Naive thymus-derived CD8-positive, alpha-beta T cell (primary cell): ENCODE results near the gene TPM1. TPM values are rescaled to one million over a fixed set of nuclear protein-coding genes. Genes with fewer than 3 reads are reported as not detected.

Source experiments
- ATAC-seq, 2 donors: fragments of 150-1000 bp; cut with Tn5 transposase in 1 of 2; sonication (Bioruptor Pico), chemical (Tn5 transposase) in 1 of 2; 1 replicate in 1 of 2; 2 replicates in 1 of 2; pipeline ENCODE4 v1.10.0; 2021; ENCODE audit warnings: mild to moderate bottlenecking in 2 of 2, moderate library complexity in 2 of 2
- POLR2A ChIA-PET: fragments of 350-600 bp; sonication (Branson Sonifier 250); formaldehyde crosslinking; loops from one replicate; lab custom pipeline; 2021; ENCODE audit warnings: antibody characterized with exemption; lab: Charles Lee
- DNase-seq, 10 donors: peaks; one replicate each; pipeline versions ENCODE4 v3.0.0 to v3.0.0-alpha.2; 2020 to 2022
- H3K27ac Mint-ChIP-seq, 10 donors: one replicate each; pipeline ENCODE4 v1.8.0; 2020 to 2022; ENCODE audit warnings: mild to moderate bottlenecking in 10 of 10, mixed read lengths in 10 of 10, moderate library complexity in 4 of 10, inconsistent platforms in 1 of 10
- H3K27me3 Mint-ChIP-seq, 5 donors: one replicate each; pipeline ENCODE4 v1.8.0; 2021 to 2022; ENCODE audit warnings: mixed read lengths in 5 of 5
- H3K36me3 Mint-ChIP-seq, 3 donors: one replicate each; pipeline ENCODE4 v1.8.0; 2020 to 2022; ENCODE audit warnings: mixed read lengths in 3 of 3, mild to moderate bottlenecking in 2 of 3, inconsistent platforms in 1 of 3
- H3K4me1 Mint-ChIP-seq, 4 donors: one replicate each; pipeline ENCODE4 v1.8.0; 2021 to 2022; ENCODE audit warnings: mixed read lengths in 4 of 4
- H3K4me3 Mint-ChIP-seq, 10 donors: one replicate each; pipeline ENCODE4 v1.8.0; 2020 to 2022; ENCODE audit warnings: mild to moderate bottlenecking in 10 of 10, mixed read lengths in 10 of 10, moderate library complexity in 6 of 10, inconsistent platforms in 1 of 10
- H3K9me3 Mint-ChIP-seq, 9 donors: one replicate each; pipeline ENCODE4 v1.8.0; 2020 to 2022; ENCODE audit warnings: mixed read lengths in 9 of 9, mild to moderate bottlenecking in 3 of 9, inconsistent platforms in 1 of 9, moderate library complexity in 1 of 9
- polyA plus RNA-seq, 3 donors: library from polyadenylated mRNA; unstranded; fragments of 300-500 nt; fragmentation: Illumina TruSeq; gene quantifications; one replicate each; pipeline ENCODE4 v1.2.3, GENCODE V29; 2021
- total RNA-seq, 8 experiments: library from RNA in 2 of 8; stranded (reverse) in 2 of 8; gene quantifications; one replicate each; pipeline ENCODE4 v1.2.3 and lab custom pipeline; 2021 to 2026

TPM1 gene
- total and polyA plus RNA-seq, 5 experiments from 2014 or later: 5.1 to 21.2 (median 6.0) TPM

- H3K27me3 Mint-ChIP-seq: peaks cover 0 to 4% (median 2%) of the 10 kb centered on the region in 5 donors
- peaks cover 0 to 3% (median 0%) of the 10 kb centered on the region in 3 donors for H3K36me3 Mint-ChIP-seq
- POLR2A ChIA-PET: no interaction called here
- H3K27ac Mint-ChIP-seq: no peak overlapping the region
- H3K4me3 Mint-ChIP-seq: no peak overlapping the region
- H3K9me3 Mint-ChIP-seq: no peaks in the 10 kb centered on the region
- no peaks in the 10 kb centered on the region for H3K4me1 Mint-ChIP-seq
- DNase-seq (no peak), ATAC-seq (no peak)
Observed at GRCh38 chr15:63020759-63021430, 21.7 kb upstream of the TPM1 start.

- no peaks in the 10 kb centered on the region for H3K9me3 Mint-ChIP-seq
- POLR2A ChIA-PET: no interaction called here
- H3K27ac Mint-ChIP-seq: no peak overlapping the region
- H3K36me3 Mint-ChIP-seq: peaks cover 0 to 3% (median 0%) of the 10 kb centered on the region in 3 donors
- no peaks in the 10 kb centered on the region for H3K4me1 Mint-ChIP-seq
- H3K27me3 Mint-ChIP-seq: peaks cover 0 to 11% (median 7%) of the 10 kb centered on the region in 5 donors
- no peak for DNase-seq
- no peak for ATAC-seq
- no peak overlapping the region for H3K4me3 Mint-ChIP-seq
Observed at GRCh38 chr15:63022181-63022580, 20.4 kb upstream of the TPM1 start.

GRCh38 chr15:63022663-63023062 lies 19.9 kb upstream of the TPM1 start:
- no peak for ATAC-seq
- Mint-ChIP-seq H3K27ac (no peak overlapping the region), H3K4me3 (no peak overlapping the region), H3K9me3 (no peaks in the 10 kb centered on the region), H3K36me3 (peaks cover 0 to 3% (median 0%) of the 10 kb centered on the region in 3 donors), H3K4me1 (no peaks in the 10 kb centered on the region), H3K27me3 (peaks cover 0 to 11% (median 7%) of the 10 kb centered on the region in 5 donors)
- POLR2A ChIA-PET: no interaction called here
- DNase-seq: no peak

- POLR2A ChIA-PET: no interaction called here
- Mint-ChIP-seq H3K4me3 (no peak overlapping the region), H3K4me1 (no peaks in the 10 kb centered on the region), H3K9me3 (no peaks in the 10 kb centered on the region), H3K27me3 (peaks cover 1 to 14% (median 9%) of the 10 kb centered on the region in 5 donors), H3K36me3 (peaks cover 0 to 1% (median 0%) of the 10 kb centered on the region in 3 donors), H3K27ac (no peak overlapping the region)
- ATAC-seq: no peak
- no peak for DNase-seq
Observed at GRCh38 chr15:63023351-63023945, 19.1 kb upstream of the TPM1 start.

DNA sequence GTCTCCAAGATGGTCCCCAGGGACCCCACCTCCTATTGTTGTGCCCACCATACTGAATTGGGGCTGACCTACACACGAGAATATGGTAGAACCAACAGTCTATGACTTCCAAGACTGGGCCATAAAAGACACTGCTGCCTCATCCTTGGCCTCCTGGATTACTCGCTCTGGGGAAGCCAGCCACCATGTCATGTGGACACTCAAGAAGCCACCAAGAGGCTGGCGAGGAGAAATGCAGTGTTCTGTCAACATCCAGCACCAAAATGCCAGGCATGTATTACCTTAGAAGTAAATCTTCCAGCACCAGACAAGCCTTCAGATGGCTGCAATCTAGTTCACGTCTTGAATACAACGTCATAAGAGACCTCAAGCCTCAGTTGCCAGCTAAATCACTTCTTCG lies 17.1 kb upstream of the TPM1 start:
- H3K27me3 Mint-ChIP-seq: peaks cover 7 to 30% (median 25%) of the 10 kb centered on the region in 5 donors
- ATAC-seq: no peak
- no peak overlapping the region for H3K27ac Mint-ChIP-seq
- no peaks in the 10 kb centered on the region for H3K36me3 Mint-ChIP-seq
- POLR2A ChIA-PET: no interaction called here
- H3K4me3 Mint-ChIP-seq: no peak overlapping the region
- no peaks in the 10 kb centered on the region for H3K9me3 Mint-ChIP-seq
- DNase-seq: no peak
- peaks cover 0 to 2% (median 0%) of the 10 kb centered on the region in 4 donors for H3K4me1 Mint-ChIP-seq

- Mint-ChIP-seq H3K4me1 (peaks cover 0 to 2% (median 0%) of the 10 kb centered on the region in 4 donors), H3K27ac (no peak overlapping the region), H3K36me3 (no peaks in the 10 kb centered on the region), H3K27me3 (peaks cover 9 to 32% (median 31%) of the 10 kb centered on the region in 5 donors), H3K4me3 (no peak overlapping the region), H3K9me3 (no peaks in the 10 kb centered on the region)
- ATAC-seq (no peak), DNase-seq (no peak)
- POLR2A ChIA-PET: no interaction called here
Observed at GRCh38 chr15:63027646-63028045, 14.9 kb upstream of the TPM1 start.

DNA sequence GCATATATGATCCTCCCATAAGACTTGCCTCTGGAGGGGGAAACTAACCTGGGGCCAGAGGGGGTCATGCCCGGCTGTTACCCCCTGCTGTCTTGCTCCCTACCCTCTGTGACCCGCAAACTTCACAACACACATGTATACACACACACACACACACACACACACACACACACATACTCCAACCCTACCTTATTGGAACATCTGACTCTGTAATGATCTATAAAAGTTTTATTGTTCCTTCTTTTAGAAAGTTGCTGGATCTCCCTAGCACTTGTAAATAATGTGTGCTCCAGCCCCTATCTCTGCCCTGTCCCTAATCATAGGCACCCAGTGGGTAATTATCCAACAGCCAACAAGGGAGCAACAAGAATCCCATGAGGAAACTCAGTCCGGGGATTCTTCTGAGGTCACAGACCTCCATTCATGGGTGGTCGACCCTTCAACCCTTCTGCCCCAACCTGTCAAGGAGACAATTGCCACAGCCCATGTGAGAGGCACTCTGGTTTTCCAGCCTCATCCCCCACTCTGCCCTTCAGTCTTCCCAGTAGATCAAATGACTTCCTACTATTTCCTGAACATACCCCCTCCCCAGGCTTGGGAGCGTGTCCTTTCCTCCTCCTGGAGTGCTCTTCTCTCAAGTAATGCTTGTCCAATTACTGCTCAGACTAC lies 14.0 kb upstream of the TPM1 start:
- H3K4me1 Mint-ChIP-seq: peaks cover 0 to 2% (median 0%) of the 10 kb centered on the region in 4 donors
- peak overlapping the region in 1 of 10 donors; percentile 30 for H3K27ac Mint-ChIP-seq
- POLR2A ChIA-PET: no interaction called here
- no peak overlapping the region for H3K4me3 Mint-ChIP-seq
- peaks cover 9 to 32% (median 31%) of the 10 kb centered on the region in 5 donors for H3K27me3 Mint-ChIP-seq
- ATAC-seq: no peak
- no peak for DNase-seq
- H3K9me3 Mint-ChIP-seq: no peaks in the 10 kb centered on the region
- H3K36me3 Mint-ChIP-seq: no peaks in the 10 kb centered on the region

DNA sequence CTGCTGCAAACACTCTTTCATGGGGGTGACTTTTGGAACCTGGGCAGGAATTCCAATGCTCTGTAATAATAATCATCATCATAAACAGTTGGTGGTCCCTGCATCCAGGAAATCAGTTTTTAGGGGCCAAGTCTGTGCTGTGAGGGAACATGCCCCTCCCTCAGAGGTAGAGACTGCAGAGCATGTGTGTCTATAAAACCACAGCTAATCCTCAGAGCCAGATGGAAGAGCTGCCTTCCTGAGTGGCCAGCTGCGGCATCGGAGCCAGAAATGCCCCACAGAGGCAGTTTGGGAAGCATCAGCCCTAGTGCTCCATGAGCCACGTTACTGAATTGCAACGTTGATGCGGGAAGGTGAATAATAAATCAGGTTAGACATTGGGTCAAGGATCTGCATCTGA lies 12.9 kb upstream of the TPM1 start:
- H3K27ac Mint-ChIP-seq: no peak overlapping the region
- peaks cover 9 to 34% (median 31%) of the 10 kb centered on the region in 5 donors for H3K27me3 Mint-ChIP-seq
- H3K9me3 Mint-ChIP-seq: no peaks in the 10 kb centered on the region
- H3K4me3 Mint-ChIP-seq: no peak overlapping the region
- POLR2A ChIA-PET: no interaction called here
- H3K4me1 Mint-ChIP-seq: peaks cover 0 to 2% (median 0%) of the 10 kb centered on the region in 4 donors
- no peak for DNase-seq
- no peaks in the 10 kb centered on the region for H3K36me3 Mint-ChIP-seq
- ATAC-seq: no peak

DNA sequence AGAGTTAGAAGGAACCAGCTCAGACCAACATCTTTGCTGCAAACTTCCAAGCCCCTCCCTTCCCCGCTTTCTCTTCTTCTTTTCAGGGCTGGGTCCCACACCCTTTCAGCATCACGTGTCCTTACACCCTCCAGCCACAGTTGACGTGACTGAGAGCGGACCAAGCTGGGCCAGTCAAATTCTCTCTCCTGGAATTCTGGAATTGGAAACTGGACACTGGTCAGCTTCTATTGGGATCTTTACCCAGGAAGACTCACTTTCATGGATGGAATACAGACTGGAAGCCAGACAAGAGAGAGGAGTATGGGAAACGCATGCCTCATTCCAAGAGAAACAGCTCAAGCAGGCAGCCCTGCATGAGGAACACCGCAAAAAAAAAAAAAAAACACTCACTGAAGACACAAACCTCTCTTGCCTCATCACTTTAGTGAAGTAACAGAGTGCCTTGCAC lies 12.4 kb upstream of the TPM1 start:
- Mint-ChIP-seq H3K4me1 (peaks cover 0 to 2% (median 0%) of the 10 kb centered on the region in 4 donors), H3K36me3 (no peaks in the 10 kb centered on the region), H3K27me3 (peaks cover 9 to 36% (median 31%) of the 10 kb centered on the region in 5 donors), H3K27ac (no peak overlapping the region), H3K4me3 (no peak overlapping the region), H3K9me3 (no peaks in the 10 kb centered on the region)
- POLR2A ChIA-PET: no interaction called here
- ATAC-seq (no peak), DNase-seq (no peak)

DNA sequence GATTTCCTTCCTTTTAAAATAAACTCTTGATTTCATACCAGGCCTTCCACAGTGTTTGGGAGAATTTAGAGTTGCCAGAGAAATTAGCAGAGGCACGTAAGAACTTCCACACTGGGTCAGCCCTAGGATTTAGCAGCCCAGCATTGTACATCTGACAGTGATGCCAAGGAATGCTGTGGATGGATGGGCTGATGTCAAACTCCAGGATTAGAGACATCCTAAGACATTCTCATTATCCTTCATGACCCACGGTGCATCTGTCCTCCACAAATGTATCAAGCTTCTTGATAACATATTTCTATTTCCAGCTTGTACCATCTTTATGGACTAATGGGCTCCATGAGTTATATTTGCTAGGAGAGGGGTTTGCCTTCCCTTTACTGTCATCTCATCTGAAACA lies 8.0 kb upstream of the TPM1 start:
- no peaks in the 10 kb centered on the region for H3K9me3 Mint-ChIP-seq
- ATAC-seq (no peak), DNase-seq (no peak)
- H3K27me3 Mint-ChIP-seq: peaks cover 3 to 16% (median 14%) of the 10 kb centered on the region in 5 donors
- no peaks in the 10 kb centered on the region for H3K4me1 Mint-ChIP-seq
- POLR2A ChIA-PET: no interaction called here
- H3K4me3 Mint-ChIP-seq: no peak overlapping the region
- no peaks in the 10 kb centered on the region for H3K36me3 Mint-ChIP-seq
- H3K27ac Mint-ChIP-seq: no peak overlapping the region

DNA sequence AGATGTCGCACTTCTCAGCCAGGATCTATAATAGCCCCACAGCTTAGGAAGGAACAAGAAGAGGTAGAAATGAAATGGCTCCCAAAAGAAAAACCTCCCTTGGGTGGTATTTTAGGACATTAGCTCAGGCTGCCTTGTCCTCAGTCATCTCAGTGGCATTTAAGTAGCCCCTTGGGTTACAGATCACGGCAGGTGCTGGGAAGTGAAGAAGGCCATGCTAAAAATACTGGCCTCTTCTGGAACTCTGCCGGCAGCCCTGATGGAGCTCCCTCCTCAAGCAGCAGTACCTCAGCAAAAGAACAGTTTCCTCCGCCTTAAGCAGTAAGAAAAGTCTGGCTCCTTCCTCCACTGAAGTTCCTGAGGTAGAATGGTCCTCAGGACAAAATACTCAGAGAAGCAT lies 7.3 kb upstream of the TPM1 start:
- Mint-ChIP-seq H3K27ac (peak overlapping the region in 1 of 10 donors; percentile 30), H3K27me3 (peaks cover 3 to 23% (median 14%) of the 10 kb centered on the region in 5 donors), H3K4me1 (no peaks in the 10 kb centered on the region), H3K36me3 (no peaks in the 10 kb centered on the region), H3K9me3 (no peaks in the 10 kb centered on the region), H3K4me3 (no peak overlapping the region)
- POLR2A ChIA-PET: no interaction called here
- no peak for DNase-seq
- ATAC-seq: no peak

GRCh38 chr15:63035977-63036376 lies 6.6 kb upstream of the TPM1 start:
- ATAC-seq (no peak), DNase-seq (no peak)
- no peaks in the 10 kb centered on the region for H3K36me3 Mint-ChIP-seq
- H3K4me3 Mint-ChIP-seq: no peak overlapping the region
- no peaks in the 10 kb centered on the region for H3K9me3 Mint-ChIP-seq
- H3K4me1 Mint-ChIP-seq: no peaks in the 10 kb centered on the region
- POLR2A ChIA-PET: no interaction called here
- H3K27ac Mint-ChIP-seq: no peak overlapping the region
- peaks cover 4 to 30% (median 16%) of the 10 kb centered on the region in 5 donors for H3K27me3 Mint-ChIP-seq
